Measurements from ENCODE around the gene HAPLN2.

The HAPLN2 gene

GRCh38 chr1:156665539-156665938, 46.3 kb downstream of the HAPLN2 start:
- no peaks in the 10 kb centered on the region for H3K4me1 ChIP-seq (ENCODE audit: insufficient read depth, low read length)
- no peak for ATAC-seq (ENCODE audit: insufficient read depth, low read depth)
- H4K20me1 ChIP-seq (ENCODE audit: insufficient read depth, low read length): peaks cover 4% of the 10 kb centered on the region; the same call in 1 of the 2 replicates
- H3K27me3 ChIP-seq (ENCODE audit: insufficient read depth, low read length, poor library complexity): peaks cover 3% of the 10 kb centered on the region
- DNase-seq: no peak
- H3K36me3 ChIP-seq (ENCODE audit: insufficient read depth, low read length): no peaks in the 10 kb centered on the region
- H3K4me2 ChIP-seq (ENCODE audit: insufficient read depth, low read length): no peak overlapping the region
- TF ChIP-seq EZH2 (IDR thresholded peaks at IDR 0.05; ENCODE audit: borderline replicate concordance, low read depth, low read length, severe bottlenecking): no peak
- no peak for TF ChIP-seq CTCF (IDR thresholded peaks at IDR 0.05; ENCODE audit: borderline replicate concordance, extremely low read depth, low read length, poor library complexity, severe bottlenecking)
- no peaks in the 10 kb centered on the region for H3K79me2 ChIP-seq (ENCODE audit: insufficient read depth, low read length)
- no peak overlapping the region for H3K9ac ChIP-seq (ENCODE audit: low read depth, low read length)
- H2AFZ ChIP-seq (ENCODE audit: low read depth, low read length): no peak overlapping the region
- no peak overlapping the region for H3K4me3 ChIP-seq (ENCODE audit: low read depth in 1 of 2, low read length in 2 of 2)
- no peaks in the 10 kb centered on the region for H3K9me3 ChIP-seq (ENCODE audit: insufficient read depth, low read length, severe bottlenecking)
- no peak overlapping the region for H3K27ac ChIP-seq (ENCODE audit: low read length)

- H3K4me2 ChIP-seq (ENCODE audit: insufficient read depth, low read length): no peak overlapping the region
- H3K4me1 ChIP-seq (ENCODE audit: insufficient read depth, low read length): no peaks in the 10 kb centered on the region
- no peak overlapping the region for H2AFZ ChIP-seq (ENCODE audit: low read depth, low read length)
- TF ChIP-seq CTCF (IDR thresholded peaks at IDR 0.05; ENCODE audit: borderline replicate concordance, extremely low read depth, low read length, poor library complexity, severe bottlenecking) (no peak), EZH2 (IDR thresholded peaks at IDR 0.05; ENCODE audit: borderline replicate concordance, low read depth, low read length, severe bottlenecking) (no peak)
- DNase-seq (no peak), ATAC-seq (ENCODE audit: insufficient read depth, low read depth) (no peak)
- no peaks in the 10 kb centered on the region for H3K79me2 ChIP-seq (ENCODE audit: insufficient read depth, low read length)
- H3K9ac ChIP-seq (ENCODE audit: low read depth, low read length): no peak overlapping the region
- peaks cover 4% of the 10 kb centered on the region; the same call in 1 of the 2 replicates for H4K20me1 ChIP-seq (ENCODE audit: insufficient read depth, low read length)
- H3K27ac ChIP-seq (ENCODE audit: low read length): no peak overlapping the region
- H3K36me3 ChIP-seq (ENCODE audit: insufficient read depth, low read length): no peaks in the 10 kb centered on the region
- H3K27me3 ChIP-seq (ENCODE audit: insufficient read depth, low read length, poor library complexity): peaks cover 14% of the 10 kb centered on the region
- H3K4me3 ChIP-seq (ENCODE audit: low read depth in 1 of 2, low read length in 2 of 2): no peak overlapping the region
- H3K9me3 ChIP-seq (ENCODE audit: insufficient read depth, low read length, severe bottlenecking): no peaks in the 10 kb centered on the region
Observed at GRCh38 chr1:156666862-156667609, 47.8 kb downstream of the HAPLN2 start.

GRCh38 chr1:156667610-156667967, 48.4 kb downstream of the HAPLN2 start:
- Histone ChIP-seq H3K27ac (ENCODE audit: low read length) (no peak overlapping the region), H3K79me2 (ENCODE audit: insufficient read depth, low read length) (no peaks in the 10 kb centered on the region), H4K20me1 (ENCODE audit: insufficient read depth, low read length) (peaks cover 4% of the 10 kb centered on the region; the same call in 1 of the 2 replicates), H3K36me3 (ENCODE audit: insufficient read depth, low read length) (no peaks in the 10 kb centered on the region), H3K4me1 (ENCODE audit: insufficient read depth, low read length) (no peaks in the 10 kb centered on the region), H3K9me3 (ENCODE audit: insufficient read depth, low read length, severe bottlenecking) (no peaks in the 10 kb centered on the region), H2AFZ (ENCODE audit: low read depth, low read length) (no peak overlapping the region), H3K4me2 (ENCODE audit: insufficient read depth, low read length) (no peak overlapping the region), H3K4me3 (ENCODE audit: low read depth in 1 of 2, low read length in 2 of 2) (no peak overlapping the region), H3K9ac (ENCODE audit: low read depth, low read length) (no peak overlapping the region), H3K27me3 (ENCODE audit: insufficient read depth, low read length, poor library complexity) (peaks cover 17% of the 10 kb centered on the region)
- DNase-seq: no peak
- ATAC-seq (ENCODE audit: insufficient read depth, low read depth): no peak
- TF ChIP-seq CTCF (IDR thresholded peaks at IDR 0.05; ENCODE audit: borderline replicate concordance, extremely low read depth, low read length, poor library complexity, severe bottlenecking): no peak
- TF ChIP-seq EZH2 (IDR thresholded peaks at IDR 0.05; ENCODE audit: borderline replicate concordance, low read depth, low read length, severe bottlenecking): no peak

Measured in DND-41 (cell line).